IMR-90 (cell line): ENCODE data around the gene UBQLN1. TPM values are rescaled to one million over a fixed set of nuclear protein-coding genes. Genes with fewer than 3 reads are reported as not detected.

Source experiments
- ATAC-seq: fragments of 200-7000 bp; cut with Tn5 transposase; 2 replicates; pipeline ENCODE4 v1.9.1; 2020; ENCODE audit warnings: low read depth, mild to moderate bottlenecking, moderate library complexity
- BruUV-seq: library from RNA; stranded (reverse); fragments of 400-500 nt; replicated peaks from 2 replicates; lab custom pipeline; 2021; lab: Mats Ljungman, UMichigan
- CTCF ChIA-PET: fragments of 300-600 bp; formaldehyde crosslinking; extraction: SDS; loops from one replicate; lab custom pipeline; 2021; ENCODE audit warnings: antibody characterized with exemption; lab: Yijun Ruan, JAX
- POLR2A ChIA-PET: fragments of 300-600 bp; sonication (Branson Sonifier 250); formaldehyde crosslinking; loops from one replicate; lab custom pipeline; 2022; ENCODE audit warnings: antibody characterized with exemption; ENCODE audit not compliant: unreplicated experiment; lab: Charles Lee
- DNase-seq: peaks from one replicate; pipeline ENCODE4 v3.0.0; 2013
- H2AFZ ChIP-seq: replicated peaks from 2 replicates; pipeline ENCODE3; 2013; ENCODE audit warnings: low read length, mild to moderate bottlenecking; ENCODE audit not compliant: poor library complexity
- H2AK5ac ChIP-seq: 2 replicates; pipeline ENCODE4 v1.6.1; 2013; ENCODE audit warnings: low read depth, low read length, inconsistent platforms
- H2AK9ac ChIP-seq: replicated peaks from 2 replicates; pipeline ENCODE3; 2013; ENCODE audit warnings: mild to moderate bottlenecking, low read depth, low read length, moderate library complexity; ENCODE audit not compliant: poor library complexity
- H2BK120ac ChIP-seq: 2 replicates; pipeline ENCODE4 v1.6.1; 2013; ENCODE audit warnings: low read depth, low read length, inconsistent platforms
- H2BK15ac ChIP-seq: 3 replicates; pipeline ENCODE4 v1.6.1; 2013; ENCODE audit warnings: low read depth, low read length, inconsistent platforms
- H2BK20ac ChIP-seq: 2 replicates; pipeline ENCODE4 v1.6.1; 2013; ENCODE audit warnings: low read depth, mild to moderate bottlenecking, inconsistent platforms, low read length, moderate library complexity
- H2BK5ac ChIP-seq: 2 replicates; pipeline ENCODE4 v1.6.1; 2013; ENCODE audit warnings: mild to moderate bottlenecking, low read depth, low read length, inconsistent platforms; ENCODE audit not compliant: poor library complexity, severe bottlenecking
- H3K14ac ChIP-seq: replicated peaks from 2 replicates; pipeline ENCODE4 v1.6.1; 2013; ENCODE audit warnings: low read depth, low read length, inconsistent platforms
- H3K18ac ChIP-seq: 2 replicates; pipeline ENCODE4 v1.6.1; 2013; ENCODE audit warnings: low read depth, low read length, control low read depth
- H3K23ac ChIP-seq: 2 replicates; pipeline ENCODE4 v1.6.1; 2013; ENCODE audit warnings: low read depth, low read length, inconsistent platforms
- H3K27ac ChIP-seq: 2 replicates; pipeline ENCODE4 v1.5.1; 2013; ENCODE audit warnings: mild to moderate bottlenecking, control low read depth, low read length; ENCODE audit not compliant: insufficient read depth
- H3K27me3 ChIP-seq: 2 replicates; pipeline ENCODE4 v1.6.1; 2013; ENCODE audit warnings: low read length; ENCODE audit not compliant: control insufficient read depth, insufficient read depth
- H3K36me3 ChIP-seq: 2 replicates; pipeline ENCODE4 v1.6.1; 2013; ENCODE audit warnings: low read length, mixed read lengths; ENCODE audit not compliant: control insufficient read depth, insufficient read depth
- H3K4ac ChIP-seq: 2 replicates; pipeline ENCODE4 v1.6.1; 2013; ENCODE audit warnings: low read depth, low read length, inconsistent platforms
- H3K4me1 ChIP-seq: 2 replicates; pipeline ENCODE4 v1.6.1; 2013; ENCODE audit warnings: low read length, mixed read lengths; ENCODE audit not compliant: control insufficient read depth, insufficient read depth
- H3K4me2 ChIP-seq: 2 replicates; pipeline ENCODE4 v1.6.1; 2013; ENCODE audit warnings: low read depth, mild to moderate bottlenecking, control low read depth, low read length, moderate library complexity
- H3K4me3 ChIP-seq: 2 replicates; pipeline ENCODE4 v1.5.1; 2013; ENCODE audit warnings: low read depth, mild to moderate bottlenecking, control low read depth, low read length, moderate library complexity; ENCODE audit not compliant: insufficient read depth
- H3K56ac ChIP-seq: 2 replicates; pipeline ENCODE4 v1.6.1; 2013; ENCODE audit warnings: low read length, inconsistent platforms; ENCODE audit not compliant: insufficient read depth; ENCODE audit errors: extremely low read depth
- H3K79me1 ChIP-seq, 2 experiments: 2 replicates each; pipeline ENCODE4 v1.6.1; 2013; ENCODE audit warnings: low read length in 2 of 2, inconsistent platforms in 1 of 2, low read depth in 1 of 2
- H3K9ac ChIP-seq: 2 replicates; pipeline ENCODE4 v1.6.1; 2013; ENCODE audit warnings: low read depth, low read length, control low read depth
- H3K9me1 ChIP-seq: 2 replicates; pipeline ENCODE4 v1.6.1; 2013; ENCODE audit warnings: low read length, inconsistent platforms; ENCODE audit not compliant: insufficient read depth
- H3K9me3 ChIP-seq: 2 replicates; pipeline ENCODE4 v1.6.1; 2013; ENCODE audit warnings: low read length; ENCODE audit not compliant: control insufficient read depth, insufficient read depth
- H4K20me1 ChIP-seq: 2 replicates; pipeline ENCODE4 v1.6.1; 2013; ENCODE audit warnings: low read length, inconsistent platforms; ENCODE audit not compliant: insufficient read depth
- H4K5ac ChIP-seq: 2 replicates; pipeline ENCODE4 v1.6.1; 2013; ENCODE audit warnings: mild to moderate bottlenecking, low read depth, low read length, control low read depth
- H4K8ac ChIP-seq, 2 experiments: 2 replicates each; pipeline ENCODE4 v1.6.1; 2013; ENCODE audit warnings: low read depth in 2 of 2, low read length in 2 of 2, control low read depth in 1 of 2, inconsistent platforms in 1 of 2
- H4K91ac ChIP-seq: 2 replicates; pipeline ENCODE4 v1.6.1; 2013; ENCODE audit warnings: low read depth, low read length, inconsistent platforms; ENCODE audit not compliant: insufficient read depth
- BHLHE40 ChIP-seq: fragments of 150-350 bp; IDR thresholded peaks from 2 replicates; pipeline ENCODE4 v1.6.1; 2016; ENCODE audit warnings: mild to moderate bottlenecking, low read depth, low read length
- CTCF ChIP-seq: conservative IDR thresholded peaks from 2 replicates; pipeline ENCODE4 v1.5.1; 2012; ENCODE audit warnings: mild to moderate bottlenecking, low read depth, low read length, improper control_type of control experiment
- MAFK ChIP-seq: IDR thresholded peaks from 2 replicates; pipeline ENCODE4 v1.6.1; 2012; ENCODE audit warnings: low read depth, low read length, improper control_type of control experiment
- NFE2L2 ChIP-seq: fragments of 150-350 bp; IDR thresholded peaks from 2 replicates; pipeline ENCODE4 v1.6.1; 2016; ENCODE audit warnings: low read depth, mild to moderate bottlenecking, low read length
- POLR2A ChIP-seq: IDR thresholded peaks from 2 replicates; pipeline ENCODE4 v1.6.1; 2012; ENCODE audit warnings: mild to moderate bottlenecking, low read depth, low read length
- WGBS, 2 experiments: methylation state at CpG; one replicate each; pipeline versions ENCODE4 v1.1.5 to v1.1.7; 2013; ENCODE audit warnings: missing lambda C conversion rate in 2 of 2; ENCODE audit not compliant: insufficient read length in 1 of 2; ENCODE audit errors: extremely low coverage in 2 of 2; 5-methylcytosine and 5-hydroxymethylcytosine counted together
- dilution Hi-C: fragments of 300-500 bp; cut with HindIII; formaldehyde crosslinking; loops from one replicate; pipeline ENCODE4 v1.14.3; 2018; ENCODE audit warnings: low sequenced_read_pairs; ENCODE audit not compliant: unreplicated experiment
- in situ Hi-C: fragments of 300-500 bp; cut with MboI; formaldehyde crosslinking; loops from 3 replicates; pipeline ENCODE4 v1.14.3; 2019; ENCODE audit warnings: low sequenced_read_pairs, inconsistent platforms, mixed read lengths
- intact Hi-C: fragments of 100-400 bp; cut with micrococcal nuclease; formaldehyde crosslinking; loops from 2 replicates; pipeline ENCODE4 v1.10.0; 2022
- polyA plus RNA-seq, 3 experiments: library from polyadenylated mRNA; depleted of rRNA; stranded (reverse); fragments of >200 nt; gene quantifications; 2 replicates each; pipeline ENCODE4 v1.2.3, GENCODE V29; 2012; ENCODE audit warnings: low replicate concordance in 1 of 3
- total RNA-seq: library from RNA; depleted of rRNA; stranded (reverse); fragments of >200 nt; gene quantifications from 2 replicates; pipeline ENCODE4 v1.2.3, GENCODE V29; 2012

Gene UBQLN1
- total and polyA plus RNA-seq, 2 of the 4 experiments (the other 2 are of a cell fraction), result 74.3 to 164 TPM

- WGBS, 2 experiments, result 2% methylated on average over 21 of the region's 79 CpGs; no CpG with 5 or more reads in 1 of the 2 experiments
- H4K5ac ChIP-seq, result peak within 1 kb of the TSS; percentile 93
- dilution Hi-C loops, result no loop called here
These were observed 84.6 kb downstream of the UBQLN1 start, which contains the start of gene IDNK for GRCh38 chr9:83622939-83623678. IDNK (plus strand) TSS chr9:83623143; CDS start chr9:83623172, 29 bp downstream.

More at GRCh38 chr9:83622939-83623678, 84.6 kb downstream of the UBQLN1 start, which contains the start of gene IDNK:
- Histone ChIP-seq H3K79me1 (peaks cover 3 to 11% of the 10 kb centered on the region in 2 experiments; a peak in 2 of 4 replicates), H2AK5ac (peak within 1 kb of the TSS; percentile 6), H3K9ac (peak within 1 kb of the TSS; percentile 93), H3K18ac (peak within 1 kb of the TSS; percentile 24; the same call in 1 of the 2 replicates), H2BK120ac (peak within 1 kb of the TSS; percentile 46), H4K91ac (peak within 1 kb of the TSS; percentile 72), H3K9me1 (peaks cover 3% of the 10 kb centered on the region), H3K14ac (peak within 1 kb of the TSS; percentile 94), H3K4me3 (peak within 1 kb of the TSS; percentile 83), H4K8ac (peak within 1 kb of the TSS; percentile 80 to 93), H3K56ac (peak within 1 kb of the TSS; percentile 45), H2BK5ac (peak within 1 kb of the TSS; percentile 35), H3K4me1 (peaks cover 3% of the 10 kb centered on the region; the same call in 1 of the 2 replicates), H2BK15ac (no peak within 1 kb of the TSS), H2BK20ac (no peak within 1 kb of the TSS), H3K23ac (peak within 1 kb of the TSS; percentile 92), H3K4ac (peak within 1 kb of the TSS; percentile 87), H4K20me1 (no peaks in the 10 kb centered on the region), H3K27ac (peak within 1 kb of the TSS; percentile 75), H3K9me3 (no peaks in the 10 kb centered on the region), H2AFZ (peak within 1 kb of the TSS; percentile 97), H3K36me3 (peaks cover 6% of the 10 kb centered on the region; the same call in 1 of the 2 replicates), H2AK9ac (peak within 1 kb of the TSS; percentile 89), H3K27me3 (no peaks in the 10 kb centered on the region), H3K4me2 (peak within 1 kb of the TSS; percentile 92)
- no peak for TF ChIP-seq CTCF
- TF ChIP-seq BHLHE40, result no peak
- TF ChIP-seq MAFK, result no peak
- no peak for TF ChIP-seq NFE2L2
- peak; percentile 28; the same call in 1 of the 2 replicates for TF ChIP-seq POLR2A
- no TSS peak for BruUV-seq
- in situ Hi-C loops, result loop anchor here (10.0 kb wide), 1 partner anchor 292 kb away; no protein-coding TSS in a partner anchor
- ATAC-seq (peak; percentile 93), DNase-seq (peak; percentile 24)
- intact Hi-C loops, result no loop called here
- ChIA-PET POLR2A (interaction anchor here (0.5 to 0.6 kb wide), 2 partner anchors 9 to 199 kb away, joined by 3 read pairs; no protein-coding TSS in a partner anchor), CTCF (no interaction called here)
